Right lobe of liver (tissue), 6 donors: ENCODE results near the gene ST8SIA3. TPM values are rescaled to one million over a fixed set of nuclear protein-coding genes. Genes with fewer than 3 reads are reported as not detected.

Experiments used
- ATAC-seq, 4 donors: fragments of 200-7000 bp; cut with Tn5 transposase; one replicate each; pipeline ENCODE4 v1.9.1; 2020; ENCODE audit warnings: mild to moderate bottlenecking in 4 of 4, moderate library complexity in 4 of 4
- DNase-seq, 3 donors: peaks; one replicate each; pipeline ENCODE4 v3.0.0-alpha.2; 2020
- H3K27ac ChIP-seq, 3 donors: fragments of 200-600 bp; one replicate each; pipeline ENCODE4 v1.8.0; 2022
- H3K27me3 ChIP-seq, 2 donors: fragments of 200-600 bp; one replicate each; pipeline ENCODE4 v1.8.0; 2022
- H3K36me3 ChIP-seq, 4 donors: fragments of 200-600 bp; sonication (generic) in 1 of 4; one replicate each; pipeline versions ENCODE4 v1.5.1 to v1.8.0; 2017 to 2022; ENCODE audit warnings: control low read depth in 1 of 4
- H3K4me1 ChIP-seq, 4 donors: fragments of 200-600 bp; sonication (generic) in 1 of 4; one replicate each; pipeline versions ENCODE4 v1.5.1 to v1.8.0; 2017 to 2022; ENCODE audit warnings: control low read depth in 1 of 4
- H3K4me3 ChIP-seq, 3 donors: fragments of 200-600 bp; one replicate each; pipeline ENCODE4 v1.8.0; 2022
- H3K9me3 ChIP-seq, 4 donors: fragments of 200-600 bp; sonication (generic) in 1 of 4; one replicate each; pipeline versions ENCODE4 v1.5.1 to v1.8.0; 2017 to 2022; ENCODE audit warnings: control low read depth in 1 of 4
- CTCF ChIP-seq, 4 donors: fragments of 200-600 bp in 3 of 4; fragments of 450-650 bp in 1 of 4; IDR thresholded peaks; one replicate each; pipeline versions ENCODE4 v1.5.1 to v1.8.0; 2016 to 2022; ENCODE audit warnings: antibody characterized with exemption in 4 of 4, mild to moderate bottlenecking in 2 of 4
- POLR2A ChIP-seq: fragments of 450-650 bp; IDR thresholded peaks from one replicate; pipeline ENCODE4 v1.6.1; 2017; ENCODE audit warnings: antibody characterized with exemption, mild to moderate bottlenecking
- WGBS: methylation state at CpG from one replicate; pipeline ENCODE4 v1.1.6; 2018; ENCODE audit warnings: low coverage, low lambda C conversion rate; ENCODE audit not compliant: insufficient coverage; ENCODE audit errors: missing lambda C conversion rate; 5-methylcytosine and 5-hydroxymethylcytosine counted together
- intact Hi-C, 2 donors: fragments of 100-400 bp; cut with DNase I; formaldehyde crosslinking; loops; one replicate each; pipeline versions ENCODE4 v1.11.2 to v1.14.1; 2022
- long read RNA-seq: library from polyadenylated mRNA; unstranded; transcript quantifications from one replicate; pipeline ENCODE4 v2.0.0, GENCODE V29; 2019
- total RNA-seq, 6 experiments: library from RNA; depleted of rRNA in 2 of 6; stranded (reverse); fragments of >200 nt in 2 of 6; fragmentation: NEBNext Ultra II Directional in 3 of 6; extraction: Animal tissue kit (Norgen Biotek cat#: 25700) in 3 of 6; gene quantifications; one replicate each; pipeline versions ENCODE4 v1.1.0 to v1.2.4, GENCODE V29; 2016 to 2023
- donor health status: DM: no; HTN: yes; CAD: no.
- donor health status: DM: no; HTN: no; CAD: no.
- donor health status: DM: no; HTN: no; CAD: no.
- donor health status: DM: no; HTN: yes; CAD: no.
- donor health status: DM: no; HTN: yes; CAD: no.

The ST8SIA3 gene
- total RNA-seq: under 1 TPM in 5 of 6 experiments, not detected in 1; 0.02 to 0.15 (median 0.07) TPM
- long read RNA-seq: 0 reads

- intact Hi-C loops: no loop called here
- H3K4me3 ChIP-seq: peak within 1 kb of the TSS in 1 of 3 donors; percentile 32
- H3K27ac ChIP-seq: no peak within 1 kb of the TSS
- WGBS: 41% methylated on average over 9 of the region's 38 CpGs
- peaks cover 0 to 11% (median 0%) of the 10 kb centered on the region in 4 donors for H3K4me1 ChIP-seq
- no peaks in the 10 kb centered on the region for H3K36me3 ChIP-seq
- peaks cover 0 to 4% of the 10 kb centered on the region in 2 donors for H3K27me3 ChIP-seq
- no peak for TF ChIP-seq CTCF (IDR thresholded peaks at IDR 0.05)
- TF ChIP-seq POLR2A: no peak
- no peak for ATAC-seq
- H3K9me3 ChIP-seq: no peaks in the 10 kb centered on the region
- DNase-seq: no peak
Measured at GRCh38 chr18:57352271-57352701, at the start of gene ST8SIA3. TSS of gene ST8SIA3 (plus strand) at chr18:57352557. CDS start at chr18:57352847, 290 bp downstream.

GRCh38 chr18:57311472-57311871, 40.9 kb upstream of the ST8SIA3 start:
- Histone ChIP-seq H3K27me3 (no peaks in the 10 kb centered on the region), H3K4me3 (no peak overlapping the region), H3K36me3 (no peaks in the 10 kb centered on the region), H3K27ac (no peak overlapping the region), H3K9me3 (no peaks in the 10 kb centered on the region), H3K4me1 (no peaks in the 10 kb centered on the region)
- 76% methylated on average over 4 of the region's 4 CpGs for WGBS
- ATAC-seq (no peak), DNase-seq (no peak)
- intact Hi-C loops: no loop called here
- TF ChIP-seq POLR2A (no peak), CTCF (IDR thresholded peaks at IDR 0.05) (no peak)

GRCh38 chr18:57312346-57313144, 39.8 kb upstream of the ST8SIA3 start:
- H3K27me3 ChIP-seq: no peaks in the 10 kb centered on the region
- H3K4me3 ChIP-seq: no peak overlapping the region
- no peaks in the 10 kb centered on the region for H3K4me1 ChIP-seq
- intact Hi-C loops: no loop called here
- TF ChIP-seq POLR2A (no peak), CTCF (IDR thresholded peaks at IDR 0.05) (no peak)
- H3K27ac ChIP-seq: no peak overlapping the region
- DNase-seq (no peak), ATAC-seq (peak in 3 of 4 donors; percentile 18 to 66 (median 64))
- H3K36me3 ChIP-seq: no peaks in the 10 kb centered on the region
- no peaks in the 10 kb centered on the region for H3K9me3 ChIP-seq
- 83% methylated on average over 2 of the region's 3 CpGs for WGBS

GRCh38 chr18:57320603-57321002, 31.8 kb upstream of the ST8SIA3 start:
- no peak for ATAC-seq
- WGBS: 70% methylated on average over 2 of the region's 2 CpGs
- intact Hi-C loops: no loop called here

More at GRCh38 chr18:57320603-57321002, 31.8 kb upstream of the ST8SIA3 start:
- DNase-seq: no peak
- no peak for TF ChIP-seq CTCF (IDR thresholded peaks at IDR 0.05)
- TF ChIP-seq POLR2A: no peak
- no peak overlapping the region for H3K27ac ChIP-seq
- H3K4me1 ChIP-seq: no peaks in the 10 kb centered on the region
- no peak overlapping the region for H3K4me3 ChIP-seq
- H3K36me3 ChIP-seq: no peaks in the 10 kb centered on the region
- H3K27me3 ChIP-seq: no peaks in the 10 kb centered on the region
- H3K9me3 ChIP-seq: no peaks in the 10 kb centered on the region
